Body of pancreas (tissue), 4 donors: ENCODE data around the gene PCDHGA3. TPM values are rescaled to one million over a fixed set of nuclear protein-coding genes. Genes with fewer than 3 reads are reported as not detected.
"Not testable (repeated sequence)": the region's sequence is repeated elsewhere in the genome, so short reads cannot be mapped to it uniquely, and the experiment has no call there.

Experiments
- ATAC-seq: fragments of 150-250 bp; one replicate; pipeline ENCODE4 v1.9.1; 2016
- DNase-seq, 4 donors: peaks; one replicate each; pipeline ENCODE4 v3.0.0-alpha.2; 2019
- H3K27ac ChIP-seq, 4 donors: fragments of 200-600 bp; sonication (generic); 1 replicate in 3 of 4; 2 replicates in 1 of 4; pipeline versions ENCODE4 v1.5.1 to v1.6.1; 2016 to 2019; ENCODE audit warnings: mild to moderate bottlenecking in 1 of 4, mixed read lengths in 1 of 4, moderate library complexity in 1 of 4
- H3K27me3 ChIP-seq, 2 donors: fragments of 200-600 bp; sonication (generic); one replicate each; pipeline ENCODE4 v1.6.0; 2016; ENCODE audit warnings: mild to moderate bottlenecking in 1 of 2
- H3K36me3 ChIP-seq, 2 donors: fragments of 200-600 bp; sonication (generic); replicated peaks in 1 of 2; 2 replicates each; pipeline ENCODE4 v1.5.1; 2016; ENCODE audit warnings: low read depth in 2 of 2; ENCODE audit not compliant: insufficient read depth in 1 of 2
- H3K4me1 ChIP-seq: fragments of 200-600 bp; sonication (generic); one replicate; pipeline ENCODE4 v1.6.0; 2016
- H3K4me3 ChIP-seq, 2 donors: fragments of 200-600 bp; sonication (generic); 1 replicate in 1 of 2; 2 replicates in 1 of 2; pipeline ENCODE4 v1.5.1; 2016 to 2019
- H3K9me3 ChIP-seq, 3 donors: fragments of 200-600 bp; sonication (generic); 1 replicate in 2 of 3; 2 replicates in 1 of 3; pipeline ENCODE4 v1.5.1; 2016
- CTCF ChIP-seq, 7 experiments: fragments of 450-650 bp in 4 of 7; fragments of 200-600 bp in 3 of 7; sonication (generic) in 3 of 7; IDR thresholded peaks; one replicate each; pipeline ENCODE4 v1.5.1; 2016 to 2019; ENCODE audit warnings: antibody characterized with exemption in 7 of 7
- POLR2A ChIP-seq, 3 donors: fragments of 450-650 bp; IDR thresholded peaks; one replicate each; pipeline ENCODE4 v1.6.1; 2016; ENCODE audit warnings: antibody characterized with exemption in 3 of 3, mild to moderate bottlenecking in 2 of 3
- WGBS, 2 donors: methylation state at CpG; one replicate each; pipeline ENCODE4 v1.1.5; 2017; 5-methylcytosine and 5-hydroxymethylcytosine counted together
- intact Hi-C: fragments of 100-400 bp; cut with DNase I; formaldehyde crosslinking; loops from one replicate; pipeline ENCODE4 v1.15.1; 2023
- total RNA-seq, 2 donors: library from RNA; depleted of rRNA; stranded (reverse); fragments of >200 nt; gene quantifications; one replicate each; pipeline ENCODE4 v1.1.0, GENCODE V29; 2016

PCDHGA3 gene
- total RNA-seq, 2 donors from 2014 or later: 4.2 to 11.2 TPM

- H3K4me1 ChIP-seq: no peaks in the 10 kb centered on the region
- H3K27me3 ChIP-seq: no peaks in the 10 kb centered on the region
- intact Hi-C loops: no loop called here
- DNase-seq (no peak), ATAC-seq (no peak)
- WGBS, 2 donors: 20 to 32% methylated on average over 37 to 38 of the region's 38 CpGs
- H3K9me3 ChIP-seq: peaks cover 0 to 67% (median 21%) of the 10 kb centered on the region in 3 donors
- TF ChIP-seq POLR2A (IDR thresholded peaks at IDR 0.05) (no peak), CTCF (IDR thresholded peaks at IDR 0.05) (peak in 1 of 7 experiments; percentile 8)
- H3K36me3 ChIP-seq: no peaks in the 10 kb centered on the region
- no peak within 1 kb of the TSS for H3K4me3 ChIP-seq
- no peak within 1 kb of the TSS for H3K27ac ChIP-seq
Observed at GRCh38 chr5:141392429-141393198, 49.0 kb downstream of the PCDHGA3 start, which contains the start of gene PCDHGA8. TSS of gene PCDHGA8 (plus strand) at chr5:141392633. CDS start at chr5:141392814, 181 bp downstream.

- TF ChIP-seq CTCF (IDR thresholded peaks at IDR 0.05) (no peak), POLR2A (IDR thresholded peaks at IDR 0.05) (no peak)
- ATAC-seq: no peak
- Histone ChIP-seq H3K4me1 (no peaks in the 10 kb centered on the region), H3K27me3 (no peaks in the 10 kb centered on the region), H3K9me3 (peaks cover 0 to 66% (median 21%) of the 10 kb centered on the region in 3 donors), H3K27ac (no peak overlapping the region), H3K36me3 (no peaks in the 10 kb centered on the region), H3K4me3 (no peak overlapping the region)
- intact Hi-C loops: no loop called here
- 22 to 42% methylated on average over 21 of the region's 21 CpGs for WGBS, 2 donors
- no peak for DNase-seq
Observed at GRCh38 chr5:141393267-141393666, 49.6 kb downstream of the PCDHGA3 start.

- H3K27me3 ChIP-seq, intact Hi-C loops, DNase-seq, H3K4me3 ChIP-seq, H3K27ac ChIP-seq, H3K4me1 ChIP-seq, ATAC-seq, H3K36me3 ChIP-seq: not testable (repeated sequence)
- 29 to 35% methylated on average over 7 to 40 of the region's 53 CpGs for WGBS, 2 donors
- H3K9me3 ChIP-seq: peaks cover 0 to 63% (median 17%) of the 10 kb centered on the region in 3 donors
Observed at GRCh38 chr5:141394401-141395187, 51.0 kb downstream of the PCDHGA3 start.

Other genes with a start within 250 kb of the PCDHGA3 start
- 1 to 10 TPM; 1.8 to 2.0 TPM for gene PCDHB2, start 249.2 kb upstream of the PCDHGA3 start, total RNA-seq
- 1 to 10 TPM; 1.3 to 1.8 TPM for gene PCDHB3, start 243.4 kb upstream of the PCDHGA3 start, total RNA-seq
- 1 to 10 TPM; 1.6 to 3.3 TPM for gene PCDHB4, start 222.0 kb upstream of the PCDHGA3 start, total RNA-seq
- 10 to 100 TPM in 1 of 2 donors, 1 to 10 TPM in 1; 4.3 to 10.6 TPM for gene PCDHB5, start 208.6 kb upstream of the PCDHGA3 start, total RNA-seq
- gene PCDHB6, start 193.8 kb upstream of the PCDHGA3 start, total RNA-seq: 1 to 10 TPM in 1 of 2 donors, under 1 TPM in 1; 0.33 to 1.0 TPM
- gene PCDHB7, start 171.2 kb upstream of the PCDHGA3 start, total RNA-seq: under 1 TPM in 1 of 2 donors, not detected in 1; 0.52 TPM
- gene PCDHB8, start 166.0 kb upstream of the PCDHGA3 start, total RNA-seq: under 1 TPM; 0.33 to 0.52 TPM
- gene PCDHB16, start 161.4 kb upstream of the PCDHGA3 start, total RNA-seq: 1 to 10 TPM; 2.1 to 4.6 TPM
- gene PCDHB9, start 156.7 kb upstream of the PCDHGA3 start, total RNA-seq: 10 to 100 TPM in 1 of 2 donors, under 1 TPM in 1; 0.78 to 19.8 TPM
- 1 to 10 TPM; 1.3 to 2.3 TPM for gene PCDHB10, start 151.5 kb upstream of the PCDHGA3 start, total RNA-seq
- gene PCDHB11, start 144.2 kb upstream of the PCDHGA3 start, total RNA-seq: 1 to 10 TPM; 4.4 to 4.9 TPM
- 1 to 10 TPM; 2.0 to 3.4 TPM for gene PCDHB12, start 135.1 kb upstream of the PCDHGA3 start, total RNA-seq
- gene PCDHB13, start 129.9 kb upstream of the PCDHGA3 start, total RNA-seq: 1 to 10 TPM; 6.5 to 7.6 TPM
- gene PCDHB14, start 120.5 kb upstream of the PCDHGA3 start, total RNA-seq: 1 to 10 TPM; 3.4 to 7.3 TPM
- 1 to 10 TPM; 3.1 to 3.6 TPM for gene PCDHB15, start 98.4 kb upstream of the PCDHGA3 start, total RNA-seq
- not detected for gene SLC25A2, start 39.8 kb upstream of the PCDHGA3 start, total RNA-seq
- gene TAF7, start 23.0 kb upstream of the PCDHGA3 start, total RNA-seq: 10 to 100 TPM; 28.7 to 32.2 TPM
- gene PCDHGA1, start 13.3 kb upstream of the PCDHGA3 start, total RNA-seq: under 1 TPM; 0.33 to 0.78 TPM
- 1 to 10 TPM; 2.0 to 2.9 TPM for gene PCDHGA2, start 5.1 kb upstream of the PCDHGA3 start, total RNA-seq
- 1 to 10 TPM; 3.9 to 6.9 TPM for gene PCDHGB1, start 6.3 kb downstream of the PCDHGA3 start, total RNA-seq
- 10 to 100 TPM in 1 of 2 donors, 1 to 10 TPM in 1; 6.7 to 10.9 TPM for gene PCDHGA4, start 11.2 kb downstream of the PCDHGA3 start, total RNA-seq
- gene PCDHGB2, start 16.2 kb downstream of the PCDHGA3 start, total RNA-seq: 1 to 10 TPM; 2.3 to 9.3 TPM
- gene PCDHGA5, start 20.3 kb downstream of the PCDHGA3 start, total RNA-seq: 1 to 10 TPM; 5.6 to 6.0 TPM
- gene PCDHGB3, start 26.4 kb downstream of the PCDHGA3 start, total RNA-seq: 10 to 100 TPM in 1 of 2 donors, 1 to 10 TPM in 1; 4.2 to 10.2 TPM
- 10 to 100 TPM in 1 of 2 donors, 1 to 10 TPM in 1; 5.2 to 11.2 TPM for gene PCDHGA6, start 30.1 kb downstream of the PCDHGA3 start, total RNA-seq
- gene PCDHGA7, start 38.9 kb downstream of the PCDHGA3 start, total RNA-seq: 1 to 10 TPM; 5.2 to 7.6 TPM
- gene PCDHGB4, start 43.9 kb downstream of the PCDHGA3 start, total RNA-seq: 1 to 10 TPM; 3.6 to 4.9 TPM
- 10 to 100 TPM in 1 of 2 donors, 1 to 10 TPM in 1; 4.2 to 10.2 TPM for gene PCDHGA8, start 48.8 kb downstream of the PCDHGA3 start, total RNA-seq
- gene PCDHGB5, start 54.1 kb downstream of the PCDHGA3 start, total RNA-seq: 10 to 100 TPM in 1 of 2 donors, 1 to 10 TPM in 1; 7.8 to 15.2 TPM
- 1 to 10 TPM; 4.9 to 8.2 TPM for gene PCDHGA9, start 58.9 kb downstream of the PCDHGA3 start, total RNA-seq
- 1 to 10 TPM; 4.6 to 8.0 TPM for gene PCDHGB6, start 64.2 kb downstream of the PCDHGA3 start, total RNA-seq
- 1 to 10 TPM; 5.3 to 5.4 TPM for gene PCDHGA10, start 69.2 kb downstream of the PCDHGA3 start, total RNA-seq
- 1 to 10 TPM; 7.0 to 7.9 TPM for gene PCDHGB7, start 73.8 kb downstream of the PCDHGA3 start, total RNA-seq
- gene PCDHGA11, start 77.2 kb downstream of the PCDHGA3 start, total RNA-seq: 1 to 10 TPM; 4.9 to 6.9 TPM
- gene PCDHGA12, start 86.7 kb downstream of the PCDHGA3 start, total RNA-seq: 1 to 10 TPM; 5.3 to 5.4 TPM
- gene PCDHGC3, start 132.1 kb downstream of the PCDHGA3 start, total RNA-seq: 10 to 100 TPM in 1 of 2 donors, 1 to 10 TPM in 1; 9.6 to 16.1 TPM
- 1 to 10 TPM; 1.6 to 2.0 TPM for gene PCDHGC4, start 141.2 kb downstream of the PCDHGA3 start, total RNA-seq
- gene PCDHGC5, start 145.3 kb downstream of the PCDHGA3 start, total RNA-seq: 1 to 10 TPM; 2.0 to 3.1 TPM